Calu3 (cell line): ENCODE data around the gene ISOC2. TPM values are rescaled to one million over a fixed set of nuclear protein-coding genes. Genes with fewer than 3 reads are reported as not detected.
A peak's percentile ranks its signal among the peaks of the same experiment; 100 is the strongest.

ENCODE experiments used
- BruUV-seq: library from RNA; stranded (reverse); fragments of 400-500 nt; replicated peaks from 2 replicates; lab custom pipeline; 2021; lab: Mats Ljungman, UMichigan
- CTCF ChIA-PET: fragments of 300-600 bp; sonication (Branson Sonifier 250); formaldehyde crosslinking; loops from one replicate; lab custom pipeline; 2022; ENCODE audit warnings: antibody characterized with exemption; lab: Charles Lee
- DNase-seq: peaks from one replicate; pipeline ENCODE4 v3.0.0; 2022
- H3K27ac Mint-ChIP-seq: one replicate; pipeline ENCODE4 v1.8.0; 2022; ENCODE audit warnings: mixed read lengths; ENCODE audit not compliant: unreplicated experiment
- H3K27me3 Mint-ChIP-seq: one replicate; pipeline ENCODE4 v1.8.0; 2022; ENCODE audit warnings: mixed read lengths; ENCODE audit not compliant: unreplicated experiment
- H3K36me3 Mint-ChIP-seq: one replicate; pipeline ENCODE4 v1.8.0; 2022; ENCODE audit warnings: mild to moderate bottlenecking, moderate library complexity, mixed read lengths; ENCODE audit not compliant: insufficient read depth, unreplicated experiment
- H3K4me1 Mint-ChIP-seq: one replicate; pipeline ENCODE4 v1.8.0; 2022; ENCODE audit warnings: mild to moderate bottlenecking, low read depth, mixed read lengths; ENCODE audit not compliant: unreplicated experiment
- H3K4me3 Mint-ChIP-seq: one replicate; pipeline ENCODE4 v1.8.0; 2022; ENCODE audit warnings: mild to moderate bottlenecking, low read depth, moderate library complexity, mixed read lengths; ENCODE audit not compliant: unreplicated experiment
- H3K9me3 Mint-ChIP-seq: one replicate; pipeline ENCODE4 v1.8.0; 2022; ENCODE audit warnings: low read depth, mixed read lengths; ENCODE audit not compliant: unreplicated experiment
- CTCF ChIP-seq: fragments of 200-600 bp; IDR thresholded peaks from one replicate; pipeline ENCODE4 v1.8.0; 2022; ENCODE audit warnings: antibody characterized with exemption; ENCODE audit not compliant: unreplicated experiment
- intact Hi-C: fragments of 100-400 bp; cut with micrococcal nuclease; formaldehyde crosslinking; loops from one replicate; pipeline ENCODE4 v1.10.0; 2022; ENCODE audit not compliant: unreplicated experiment
- total RNA-seq: library from RNA; stranded (reverse); gene quantifications from 2 replicates; pipeline ENCODE4 v1.2.3, GENCODE V29; 2022

The ISOC2 gene
- total RNA-seq, 1 experiment from 2014 or later, result 44.9 TPM

DNA sequence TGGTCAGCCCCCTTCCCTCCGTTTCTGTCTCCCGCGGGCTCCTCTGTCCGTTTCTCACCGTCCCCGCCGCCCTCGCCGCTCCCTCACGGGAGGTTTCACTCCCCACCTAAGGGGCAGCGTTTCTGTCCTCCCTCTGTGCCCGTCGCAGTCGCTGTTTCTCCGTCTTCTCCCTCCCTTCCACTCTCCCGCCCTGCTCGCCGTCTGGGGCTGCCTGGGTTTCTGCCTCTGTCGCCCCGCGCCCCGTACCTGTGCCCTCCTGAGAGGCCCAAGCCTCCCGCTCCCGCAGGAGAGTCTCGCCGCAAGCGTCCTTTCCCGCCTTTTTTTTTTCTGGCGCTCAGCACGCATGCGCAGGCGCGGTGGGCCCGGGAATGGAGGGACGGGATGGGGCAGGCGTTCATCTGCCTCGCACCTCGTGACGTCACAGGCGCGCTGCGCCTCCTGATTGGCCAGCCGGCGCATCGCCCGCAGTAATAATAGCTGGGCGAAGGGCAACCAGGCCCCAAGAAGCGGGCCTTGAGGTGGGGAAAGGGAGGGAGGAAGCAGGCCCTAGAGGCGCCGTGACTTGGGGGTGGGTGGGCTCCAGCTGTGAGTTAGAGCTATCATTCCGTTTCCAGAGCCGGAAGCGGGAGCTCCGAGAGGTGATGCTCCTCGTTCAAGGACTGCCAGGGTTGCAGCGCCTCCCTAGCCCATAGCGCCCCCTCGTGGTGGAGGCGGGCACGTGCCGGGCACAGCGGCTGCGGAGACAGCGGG, 42.2 kb upstream of the ISOC2 start:
- CTCF ChIA-PET, result interaction anchor here (0.6 to 2.0 kb wide), 20 partner anchors 9 to 415 kb away, joined by 3 to 25 read pairs (median 5); partner anchors contain the start of genes FIZ1, ISOC2, NAT14 and ZNF628
- intact Hi-C loops, result loop anchor here (1.0 to 10.0 kb wide), 3 partner anchors 35 to 361 kb away; no protein-coding TSS in a partner anchor
- Mint-ChIP-seq H3K9me3 (no peaks in the 10 kb centered on the region), H3K27me3 (peaks cover 58% of the 10 kb centered on the region), H3K4me1 (no peaks in the 10 kb centered on the region), H3K4me3 (peak overlapping the region; percentile 39), H3K36me3 (peaks cover 9% of the 10 kb centered on the region), H3K27ac (no peak overlapping the region)
- peak; percentile 92 for DNase-seq
- no TSS peak for BruUV-seq
- TF ChIP-seq CTCF, result peak; percentile 98

- CTCF ChIA-PET, result interaction anchor here (1.4 to 2.0 kb wide), 3 partner anchors 18 to 362 kb away, joined by 8 to 25 read pairs (median 17); partner anchors contain the start of gene NAT14
- Mint-ChIP-seq H3K27ac (no peak overlapping the region), H3K9me3 (no peaks in the 10 kb centered on the region), H3K4me1 (no peaks in the 10 kb centered on the region), H3K36me3 (peaks cover 9% of the 10 kb centered on the region), H3K27me3 (peaks cover 57% of the 10 kb centered on the region), H3K4me3 (no peak overlapping the region)
- intact Hi-C loops, result loop anchor here (1.0 to 10.0 kb wide), 3 partner anchors 35 to 361 kb away; no protein-coding TSS in a partner anchor
- no TSS peak for BruUV-seq
- TF ChIP-seq CTCF, result no peak
- no peak for DNase-seq
Measured at GRCh38 chr19:55503157-55503501, 41.7 kb upstream of the ISOC2 start.

GRCh38 chr19:55502197-55502952, 40.9 kb upstream of the ISOC2 start:
- CTCF ChIA-PET, result no interaction called here
- no peak for TF ChIP-seq CTCF
- intact Hi-C loops, result loop anchor here (5.0 to 10.0 kb wide), 2 partner anchors 208 to 360 kb away; no protein-coding TSS in a partner anchor
- Mint-ChIP-seq H3K9me3 (no peaks in the 10 kb centered on the region), H3K4me3 (no peak overlapping the region), H3K36me3 (peaks cover 9% of the 10 kb centered on the region), H3K27me3 (peaks cover 57% of the 10 kb centered on the region), H3K27ac (no peak overlapping the region), H3K4me1 (no peaks in the 10 kb centered on the region)
- no peak for DNase-seq
- BruUV-seq, result no TSS peak

DNA sequence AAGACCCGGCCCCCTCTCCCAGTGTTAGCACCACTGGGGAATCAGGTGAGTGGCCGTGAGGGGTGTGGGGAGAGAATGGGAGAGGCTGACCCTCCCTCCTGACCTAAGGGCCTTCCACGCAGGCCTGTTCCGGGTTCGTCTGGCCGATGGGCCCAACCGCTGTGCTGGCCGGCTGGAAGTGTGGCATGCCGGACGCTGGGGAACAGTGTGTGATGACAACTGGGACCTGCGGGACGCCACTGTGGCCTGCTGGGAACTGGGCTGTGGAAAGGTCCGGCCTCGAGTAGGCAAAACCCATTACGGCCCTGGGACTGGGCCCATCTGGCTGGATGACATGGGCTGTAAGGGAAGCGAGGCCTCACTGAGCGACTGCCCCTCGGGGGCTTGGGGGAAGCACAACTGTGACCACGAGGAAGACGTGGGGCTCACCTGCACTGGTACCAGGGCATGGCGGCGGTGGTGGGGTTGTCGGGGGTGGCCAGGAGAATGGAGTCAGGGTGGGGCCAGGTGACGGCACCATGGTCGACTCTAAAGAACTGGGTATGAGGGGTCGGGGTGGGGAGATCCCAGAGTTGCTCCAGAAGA, 39.0 kb upstream of the ISOC2 start:
- Mint-ChIP-seq H3K27me3 (peaks cover 73% of the 10 kb centered on the region), H3K4me1 (no peaks in the 10 kb centered on the region), H3K27ac (no peak overlapping the region), H3K9me3 (no peaks in the 10 kb centered on the region), H3K4me3 (no peak overlapping the region), H3K36me3 (peaks cover 9% of the 10 kb centered on the region)
- BruUV-seq, result no TSS peak
- no peak for DNase-seq
- CTCF ChIA-PET, result no interaction called here
- TF ChIP-seq CTCF, result no peak
- intact Hi-C loops, result loop anchor here (5.0 to 10.0 kb wide), 2 partner anchors 206 to 358 kb away; no protein-coding TSS in a partner anchor
